ENCODE results near the gene IFT122.

- TF ChIP-seq POLR2A (IDR thresholded peaks at IDR 0.05) (no peak), CTCF (IDR thresholded peaks at IDR 0.05) (no peak), POLR2AphosphoS5 (IDR thresholded peaks at IDR 0.05) (no peak), EP300 (IDR thresholded peaks at IDR 0.05) (no peak)
These were observed 43.8 kb downstream of the IFT122 start for GRCh38 chr3:129483870-129484269.

All from upper lobe of left lung (tissue), 4 donors.